GM04504 (cell line): ENCODE results near the gene CPT1C.

Experiments used
- DNase-seq: peaks from one replicate; pipeline ENCODE4 v3.0.0-alpha.2; 2012; ENCODE audit warnings: low read depth

Gene CPT1C

DNA sequence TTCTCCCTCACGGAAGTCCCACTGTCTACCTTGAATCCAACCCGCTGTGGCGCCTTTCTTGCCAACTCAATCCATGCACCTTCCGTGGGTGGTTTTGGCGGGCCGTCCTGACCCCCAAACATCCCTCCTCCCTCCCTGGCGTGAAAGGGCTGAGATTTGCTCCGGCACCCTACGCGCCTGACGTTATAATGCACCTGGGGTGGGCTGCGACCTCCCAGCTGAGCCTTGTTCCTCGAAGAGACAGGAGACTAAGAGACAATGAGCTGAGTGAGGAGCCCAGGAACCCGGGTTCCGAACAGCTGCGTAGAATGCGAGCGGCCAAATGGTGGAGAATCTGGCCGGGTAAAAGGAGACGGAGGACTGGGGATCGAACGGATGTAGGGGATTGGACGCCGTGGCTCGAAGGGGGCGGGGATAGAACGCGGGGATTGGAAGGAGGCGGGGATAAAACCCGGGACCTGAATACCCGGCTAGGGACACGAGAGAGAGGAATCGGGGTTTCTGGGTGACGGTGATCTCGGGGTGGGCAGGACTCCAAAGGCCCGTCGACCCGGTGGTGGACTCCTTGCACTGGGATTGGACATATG lies at the start of gene CPT1C:
CPT1C (plus strand) TSS at position 461 of the 587 bp plus-strand sequence. CDS start 1,137 bp downstream, outside the sequence.
- no peak for DNase-seq

GRCh38 chr19:49641688-49642491 lies 49.0 kb upstream of the CPT1C start, which contains the start of gene SCAF1:
Gene SCAF1 (plus strand): TSS chr19:49642209. CDS start chr19:49645027, 2,818 bp downstream.
- peak; percentile 99 for DNase-seq

DNA sequence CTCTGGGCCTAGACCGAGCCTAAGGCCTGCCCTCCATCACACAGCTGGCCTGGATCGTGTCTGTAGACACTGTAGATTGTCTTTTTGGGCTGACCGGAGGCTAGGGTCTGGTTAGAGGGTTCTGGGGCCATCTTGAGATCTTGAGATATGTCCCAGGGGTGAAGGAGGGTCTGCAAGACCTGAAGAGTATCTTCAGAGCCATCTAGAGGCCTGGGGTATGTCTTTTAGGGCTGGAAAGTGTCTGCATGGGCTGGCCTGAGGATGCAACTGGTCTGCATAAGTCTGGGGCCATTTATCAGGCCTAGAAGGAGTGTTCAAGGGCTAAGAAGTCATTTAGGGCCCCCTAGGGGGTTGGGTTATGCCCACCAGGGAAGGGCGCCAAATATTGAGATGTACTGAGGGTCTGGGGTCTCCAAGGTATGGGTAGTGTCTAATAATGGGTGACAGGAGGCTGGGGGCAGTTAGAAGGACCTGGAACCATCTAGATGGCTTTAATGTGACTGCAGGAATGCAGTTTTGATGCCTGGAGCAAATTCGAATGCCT lies 48.4 kb upstream of the CPT1C start:
- no peak for DNase-seq

- no peak for DNase-seq
Measured at GRCh38 chr19:49643466-49643865, 47.5 kb upstream of the CPT1C start.

- no peak for DNase-seq
Measured at GRCh38 chr19:49645592-49645991, 45.3 kb upstream of the CPT1C start.

DNA sequence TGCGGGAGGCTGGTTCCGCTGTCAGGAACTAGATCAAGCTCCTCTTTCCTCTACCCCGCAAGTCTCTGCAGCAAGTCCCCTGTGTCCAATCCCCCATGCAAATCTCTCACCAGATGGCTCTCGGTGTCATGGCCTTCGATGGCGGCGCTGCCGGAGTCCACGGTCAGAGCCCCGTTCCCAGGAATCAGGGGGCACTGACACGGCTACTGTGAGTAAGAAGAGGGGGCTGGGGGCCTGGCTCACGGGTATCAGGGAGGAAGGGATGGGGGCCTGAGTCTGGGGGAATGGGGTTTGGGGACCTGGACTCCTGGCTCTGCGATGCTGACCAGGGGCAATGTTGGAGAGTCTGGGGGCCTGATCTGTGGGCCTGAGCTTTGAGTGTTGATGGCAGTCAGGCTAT lies 44.9 kb upstream of the CPT1C start:
- no peak for DNase-seq

DNA sequence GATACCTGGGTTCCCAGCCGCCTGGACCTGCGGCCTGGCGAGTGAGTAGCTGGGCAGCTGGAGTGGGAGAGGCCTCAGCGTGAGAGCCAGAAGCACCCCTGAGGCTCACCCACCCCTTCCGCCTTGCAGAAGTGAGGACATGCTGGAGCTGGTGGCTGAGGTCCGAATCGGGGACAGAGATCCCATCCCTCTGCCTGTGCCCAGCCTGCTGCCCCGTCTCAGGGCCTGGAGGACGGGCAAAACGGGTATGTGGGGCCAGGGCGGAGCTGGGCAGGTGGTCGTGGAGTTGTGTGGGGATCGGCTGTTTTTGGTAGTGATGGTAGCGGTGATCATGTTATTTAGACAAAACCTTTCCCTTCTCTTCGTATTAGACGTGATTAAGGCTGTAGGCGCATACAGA lies 44.3 kb upstream of the CPT1C start:
- DNase-seq, result no peak

DNA sequence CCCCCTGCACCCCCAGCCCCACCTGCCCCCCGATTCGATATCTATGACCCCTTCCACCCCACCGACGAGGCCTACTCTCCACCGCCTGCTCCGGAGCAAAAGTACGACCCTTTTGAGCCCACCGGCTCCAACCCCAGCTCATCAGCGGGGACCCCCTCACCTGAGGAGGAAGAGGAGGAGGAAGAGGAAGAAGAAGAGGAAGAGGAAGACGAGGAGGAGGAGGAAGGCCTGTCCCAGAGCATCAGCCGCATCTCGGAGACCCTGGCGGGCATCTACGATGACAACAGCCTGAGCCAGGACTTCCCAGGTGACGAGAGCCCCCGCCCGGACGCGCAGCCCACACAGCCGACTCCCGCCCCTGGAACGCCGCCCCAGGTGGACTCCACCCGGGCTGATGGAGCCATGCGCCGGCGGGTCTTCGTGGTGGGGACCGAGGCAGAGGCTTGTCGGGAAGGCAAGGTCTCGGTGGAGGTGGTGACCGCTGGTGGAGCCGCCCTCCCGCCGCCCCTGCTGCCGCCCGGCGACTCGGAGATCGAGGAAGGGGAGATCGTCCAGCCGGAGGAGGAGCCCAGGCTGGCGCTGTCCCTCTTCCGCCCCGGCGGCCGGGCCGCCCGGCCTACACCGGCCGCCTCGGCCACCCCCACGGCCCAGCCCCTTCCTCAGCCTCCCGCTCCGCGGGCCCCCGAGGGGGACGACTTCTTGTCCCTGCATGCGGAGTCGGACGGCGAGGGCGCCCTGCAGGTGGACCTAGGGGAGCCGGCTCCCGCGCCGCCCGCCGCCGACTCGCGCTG lies 39.7 kb upstream of the CPT1C start:
- DNase-seq, result no peak

DNA sequence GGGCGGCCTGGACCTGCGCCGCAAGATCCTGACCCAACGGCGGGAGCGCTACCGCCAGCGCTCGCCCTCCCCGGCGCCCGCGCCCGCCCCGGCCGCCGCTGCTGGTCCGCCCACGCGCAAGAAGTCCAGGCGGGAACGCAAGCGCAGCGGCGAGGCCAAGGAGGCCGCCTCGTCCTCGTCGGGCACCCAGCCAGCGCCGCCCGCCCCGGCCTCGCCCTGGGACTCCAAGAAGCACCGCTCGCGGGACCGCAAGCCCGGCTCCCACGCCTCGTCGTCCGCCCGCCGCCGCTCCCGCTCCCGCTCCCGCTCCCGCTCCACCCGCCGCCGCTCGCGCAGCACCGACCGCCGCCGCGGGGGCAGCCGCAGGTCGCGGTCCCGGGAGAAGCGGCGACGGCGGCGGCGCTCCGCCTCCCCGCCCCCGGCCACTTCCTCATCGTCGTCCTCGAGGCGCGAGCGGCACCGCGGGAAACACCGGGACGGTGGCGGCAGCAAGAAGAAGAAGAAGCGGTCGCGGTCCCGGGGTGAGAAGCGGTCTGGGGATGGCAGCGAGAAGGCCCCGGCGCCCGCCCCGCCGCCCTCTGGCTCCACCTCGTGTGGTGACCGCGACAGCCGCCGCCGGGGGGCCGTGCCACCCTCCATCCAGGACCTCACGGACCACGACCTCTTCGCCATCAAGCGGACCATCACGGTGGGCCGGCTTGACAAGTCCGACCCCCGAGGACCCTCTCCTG lies 38.9 kb upstream of the CPT1C start:
- no peak for DNase-seq

GRCh38 chr19:49652551-49653465 lies 38.1 kb upstream of the CPT1C start:
- no peak for DNase-seq

GRCh38 chr19:49653466-49653806 lies 37.5 kb upstream of the CPT1C start:
- no peak for DNase-seq

- DNase-seq, result no peak
Measured at GRCh38 chr19:49654581-49654980, 36.3 kb upstream of the CPT1C start.

- no peak for DNase-seq
Measured at GRCh38 chr19:49655570-49656455, 35.1 kb upstream of the CPT1C start.

DNA sequence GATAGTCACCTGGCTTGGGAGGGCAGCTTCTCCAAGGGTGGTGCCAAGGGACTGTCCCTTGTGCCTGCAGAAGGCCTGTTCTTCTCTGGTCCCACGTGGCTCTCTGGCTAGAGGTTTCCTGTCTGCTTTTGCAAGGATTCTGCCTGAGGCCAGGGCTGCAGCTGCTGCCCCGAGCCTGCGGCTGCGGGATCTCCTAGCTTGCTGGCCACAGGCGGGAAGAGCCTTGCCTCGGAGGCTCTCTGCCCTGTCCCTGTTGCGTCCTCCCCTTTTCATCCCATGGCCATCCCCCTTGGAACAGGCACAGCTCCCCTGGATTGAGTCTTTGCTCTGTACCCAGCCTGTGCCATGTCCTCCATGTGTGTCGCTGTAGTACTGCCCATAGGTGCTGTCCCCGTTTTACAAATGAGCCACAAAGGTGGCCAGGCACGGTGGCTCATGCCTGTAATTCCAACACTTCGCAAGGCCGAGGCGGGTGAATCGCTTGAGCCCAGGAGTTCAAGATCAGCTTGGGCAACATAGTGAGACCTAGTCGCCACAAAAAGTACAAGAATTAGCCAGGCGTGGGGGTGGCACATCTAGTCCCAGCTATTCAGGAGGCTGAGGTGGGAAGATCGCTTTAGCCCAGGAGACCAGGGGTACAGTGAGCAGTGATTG lies 34.3 kb upstream of the CPT1C start:
- DNase-seq, result no peak

DNA sequence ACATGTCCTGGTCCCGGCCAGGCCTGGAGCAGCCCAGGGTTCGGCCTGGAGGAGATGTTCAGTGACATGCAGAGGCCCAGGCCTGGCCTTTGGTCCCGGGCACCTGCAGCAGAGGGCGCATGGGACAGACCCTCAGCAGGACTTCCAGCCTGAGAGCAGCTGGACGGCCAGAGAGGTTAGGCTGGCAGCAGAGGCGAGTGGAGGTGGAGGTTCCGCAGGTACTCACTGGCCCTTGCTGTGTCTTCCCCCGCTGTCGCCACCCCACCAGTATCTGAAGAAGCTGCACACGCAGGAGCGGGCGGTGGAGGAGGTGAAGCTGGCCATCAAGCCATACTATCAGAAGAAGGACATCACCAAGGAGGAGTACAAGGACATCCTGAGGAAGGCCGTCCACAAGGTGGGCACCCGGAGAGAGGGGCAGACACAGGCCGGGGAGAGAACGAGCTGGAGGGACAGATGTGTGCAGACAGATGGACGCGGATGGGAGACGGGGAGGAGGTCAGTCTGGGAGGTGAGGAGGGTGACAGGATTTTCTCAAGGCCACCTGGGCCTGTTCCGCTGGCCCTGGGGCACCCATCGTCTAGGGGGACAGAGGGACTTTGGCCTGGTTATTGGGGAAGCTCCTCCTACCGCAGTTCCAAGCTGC lies 33.3 kb upstream of the CPT1C start:
- DNase-seq, result no peak

DNA sequence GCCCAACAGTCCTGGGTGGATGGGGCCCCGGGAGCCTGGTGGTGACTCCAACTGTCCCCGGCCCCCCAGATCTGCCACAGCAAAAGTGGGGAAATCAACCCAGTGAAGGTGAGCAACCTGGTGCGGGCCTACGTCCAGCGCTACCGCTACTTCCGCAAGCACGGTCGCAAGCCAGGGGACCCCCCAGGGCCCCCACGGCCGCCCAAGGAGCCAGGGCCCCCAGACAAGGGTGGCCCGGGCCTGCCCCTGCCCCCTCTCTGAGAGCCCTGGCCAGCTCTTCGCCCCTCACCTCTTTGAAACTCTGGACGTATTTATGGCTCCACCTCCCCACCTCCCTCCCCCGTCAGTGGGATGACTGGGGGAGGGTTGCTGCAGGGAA lies 32.8 kb upstream of the CPT1C start:
- DNase-seq, result no peak

DNA sequence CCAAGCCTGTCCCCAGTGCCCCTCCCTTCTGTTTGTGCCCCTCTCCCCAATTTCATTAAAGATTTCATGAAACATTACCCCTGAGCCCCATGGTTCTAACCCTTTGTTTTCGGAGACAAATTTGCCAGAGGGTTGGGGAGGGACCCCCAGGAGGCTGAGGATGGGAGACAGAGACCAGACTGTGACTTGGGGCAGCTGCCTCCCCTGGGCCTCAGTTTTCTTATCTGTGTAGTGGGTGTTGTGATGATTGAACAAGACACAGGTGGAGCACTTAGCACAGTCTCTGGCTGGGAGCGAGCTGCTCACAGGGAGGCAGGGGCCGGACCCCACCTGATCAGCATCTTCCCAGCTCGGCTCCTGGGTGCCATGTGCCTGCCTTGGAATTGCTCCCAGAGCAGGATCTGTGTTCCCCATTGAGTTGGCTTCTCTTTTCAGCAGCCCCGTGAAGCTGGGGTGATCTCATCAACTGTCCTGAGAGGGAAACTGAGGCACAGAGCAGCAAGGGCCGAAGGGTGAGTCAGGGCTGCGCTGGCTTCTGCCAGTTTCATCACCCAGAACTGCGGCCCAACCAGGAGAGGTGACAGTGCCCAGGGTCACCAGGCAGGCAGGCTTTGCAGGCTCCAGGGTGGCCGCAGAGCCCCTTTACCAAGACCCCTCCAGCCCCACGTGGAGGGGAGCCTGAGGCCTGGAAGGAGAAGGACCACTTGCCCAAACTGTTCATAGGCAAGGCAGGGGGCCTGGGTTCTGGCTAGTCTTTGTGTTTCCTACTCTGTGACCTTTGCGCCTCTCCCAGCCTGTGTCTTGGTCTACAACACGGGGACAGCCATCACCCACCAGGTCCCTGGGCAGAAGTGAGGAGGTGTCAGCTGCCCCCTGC lies 32.1 kb upstream of the CPT1C start:
- DNase-seq, result no peak
